HepG2 (cell line): ENCODE results near the gene RPL36. TPM values are rescaled to one million over a fixed set of nuclear protein-coding genes. Genes with fewer than 3 reads are reported as not detected.

Experiments used
- ASH2L ChIP-seq: fragments of 300-600, 200-600 bp; sonication (generic); IDR thresholded peaks from 2 replicates; pipeline ENCODE4 v1.7.0; 2017; ENCODE audit warnings: low read depth, mild to moderate bottlenecking, moderate library complexity, mixed read lengths, low read length; ENCODE audit not compliant: insufficient read length
- ERF ChIP-seq: IDR thresholded peaks from 2 replicates; pipeline ENCODE4 v1.6.1; 2018; ENCODE audit warnings: missing biosample characterization, missing genetic modification reagents
- FOXC1 ChIP-seq: sonication (generic); formaldehyde crosslinking; IDR thresholded peaks from 2 replicates; pipeline ENCODE4 v1.8.0; 2022; ENCODE audit warnings: mild to moderate bottlenecking, missing genetic modification reagents, borderline replicate concordance
- JUN ChIP-seq: sonication (generic); formaldehyde crosslinking; IDR thresholded peaks from 2 replicates; pipeline ENCODE4 v1.4.0; 2020; ENCODE audit warnings: mild to moderate bottlenecking, missing genetic modification reagents
- KDM3A ChIP-seq: IDR thresholded peaks from 2 replicates; pipeline ENCODE4 v1.6.1; 2018; ENCODE audit warnings: low read depth, missing compliant biosample characterization
- MYC ChIP-seq: sonication (generic); formaldehyde crosslinking; IDR thresholded peaks from 2 replicates; pipeline ENCODE4 v1.9.0; 2021; ENCODE audit warnings: missing genetic modification reagents, borderline replicate concordance
- RAD21 ChIP-seq: fragments of 450-650 bp; formaldehyde crosslinking; IDR thresholded peaks from 2 replicates; pipeline ENCODE4 v1.5.0; 2020; ENCODE audit warnings: mild to moderate bottlenecking
- RCOR2 ChIP-seq: IDR thresholded peaks from 2 replicates; pipeline ENCODE4 v1.6.1; 2016; ENCODE audit warnings: missing biosample characterization, missing genetic modification reagents
- TAF1 ChIP-seq: sonication (generic); formaldehyde crosslinking; IDR thresholded peaks from 2 replicates; pipeline ENCODE4 v1.4.0; 2020; ENCODE audit warnings: missing genetic modification reagents
- TEAD2 ChIP-seq: sonication (generic); formaldehyde crosslinking; IDR thresholded peaks from 2 replicates; pipeline ENCODE4 v1.9.0; 2021; ENCODE audit warnings: missing genetic modification reagents
- ZMYM3 ChIP-seq: sonication (generic); formaldehyde crosslinking; IDR thresholded peaks from 2 replicates; pipeline ENCODE4 v1.5.1; 2020; ENCODE audit warnings: mild to moderate bottlenecking, missing genetic modification reagents
- ZNF143 ChIP-seq: sonication (generic); formaldehyde crosslinking; IDR thresholded peaks from 2 replicates; pipeline ENCODE4 v1.4.0; 2020; ENCODE audit warnings: missing genetic modification reagents
- ZNF256 ChIP-seq: sonication (generic); formaldehyde crosslinking; conservative IDR thresholded peaks from 2 replicates; pipeline ENCODE4 v1.4.0; 2020; ENCODE audit warnings: missing genetic modification reagents
- ZNF431 ChIP-seq: sonication (generic); formaldehyde crosslinking; IDR thresholded peaks from 2 replicates; pipeline ENCODE4 v1.9.0; 2022; ENCODE audit warnings: missing genetic modification reagents, low read depth, mild to moderate bottlenecking, borderline replicate concordance
- ZNF674 ChIP-seq: sonication (generic); formaldehyde crosslinking; IDR thresholded peaks from 2 replicates; pipeline ENCODE4 v1.5.0; 2020; ENCODE audit warnings: low read depth, mild to moderate bottlenecking, missing genetic modification reagents
- ZNF816 ChIP-seq: sonication (generic); formaldehyde crosslinking; IDR thresholded peaks from 2 replicates; pipeline ENCODE4 v1.8.0; 2022; ENCODE audit warnings: missing genetic modification reagents, mild to moderate bottlenecking, borderline replicate concordance
- polyA plus RNA-seq, 8 experiments: library from polyadenylated mRNA; depleted of rRNA in 3 of 8; stranded (reverse) in 7 of 8; unstranded in 1 of 8; fragments of >200 nt; fragmentation: Illumina TruSeq in 4 of 8; extraction: Trizol in 4 of 8; gene quantifications; 2 replicates each; pipeline versions ENCODE4 v1.2.1 to v1.2.3, GENCODE V29; 2011 to 2016; ENCODE audit warnings: low read depth in 4 of 8, missing spikeins in 1 of 8, mixed read lengths in 1 of 8; ENCODE audit not compliant: insufficient read depth in 1 of 8
- total RNA-seq, 5 experiments: library from RNA; depleted of rRNA; stranded (reverse); fragments of >200 nt; fragmentation: Illumina TruSeq; extraction: Trizol; gene quantifications; 2 replicates each; pipeline ENCODE4 v1.2.3, GENCODE V29; 2016; ENCODE audit warnings: low read depth in 1 of 5
- TF ChIP-seq, protein P1 (sequence below), 2 experiments: IDR thresholded peaks; 2 replicates each; pipeline ENCODE4 v1.6.1; 2011 to 2012; ENCODE audit warnings: low read length in 2 of 2, borderline replicate concordance in 1 of 2, low read depth in 1 of 2, mild to moderate bottlenecking in 1 of 2, moderate library complexity in 1 of 2
- TF ChIP-seq, protein P2 (sequence below), 2 experiments: sonication (generic) in 1 of 2; formaldehyde crosslinking in 1 of 2; IDR thresholded peaks; 2 replicates each; pipeline versions ENCODE4 v1.4.0 to v1.6.1; 2016 to 2020; ENCODE audit warnings: borderline replicate concordance in 1 of 2, low read depth in 1 of 2, mild to moderate bottlenecking in 1 of 2, missing genetic modification reagents in 1 of 2
- TF ChIP-seq, protein P3 (sequence below): sonication (generic); formaldehyde crosslinking; IDR thresholded peaks from 2 replicates; pipeline ENCODE4 v1.8.0; 2022; ENCODE audit warnings: mild to moderate bottlenecking, missing genetic modification reagents

Gene RPL36
- total and polyA plus RNA-seq, 2 of the 13 experiments (the other 11 are each of a cell fraction or from before 2014, with no cell fraction given), result 706 to 740 TPM

DNA sequence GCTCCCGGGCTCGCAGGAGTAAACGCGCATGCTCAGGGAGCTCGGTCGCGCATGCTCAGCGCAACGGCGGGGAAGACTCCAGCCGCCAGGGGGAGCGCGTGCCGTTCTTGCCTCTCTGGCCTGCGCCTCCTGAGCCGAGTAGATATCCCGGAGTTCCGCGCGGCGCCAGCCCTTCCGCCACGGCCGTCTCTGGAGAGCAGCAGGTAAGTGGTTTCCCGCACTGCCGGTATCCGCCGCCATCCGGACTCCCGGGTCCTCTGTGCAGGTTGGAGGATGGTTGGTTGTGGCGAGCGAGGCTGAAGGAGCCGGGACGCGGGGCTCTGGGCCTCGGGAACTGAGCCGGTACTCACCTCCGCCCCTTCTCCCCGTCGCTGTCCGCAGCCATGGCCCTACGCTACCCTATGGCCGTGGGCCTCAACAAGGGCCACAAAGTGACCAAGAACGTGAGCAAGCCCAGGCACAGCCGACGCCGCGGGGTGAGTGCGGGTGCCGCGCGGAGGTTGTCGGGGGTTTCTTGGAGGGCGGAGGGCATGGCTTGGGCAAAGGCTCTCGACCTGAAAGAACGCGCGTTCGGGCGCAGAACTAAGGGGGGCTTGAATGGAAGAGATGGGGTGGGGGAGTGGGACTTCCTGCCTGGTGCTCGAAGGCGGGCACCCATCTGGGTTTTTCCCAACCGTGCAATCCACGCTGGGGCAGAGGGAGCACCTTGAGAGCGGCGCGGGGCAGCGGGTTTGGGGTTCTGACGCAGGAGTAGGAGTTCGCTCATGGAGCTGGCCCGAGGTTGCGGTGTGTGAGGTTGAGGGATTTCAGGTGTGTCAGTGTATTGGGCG, at the start of gene RPL36 (continued):
- peak; percentile 98 for TF ChIP-seq MYC (CRISPR knock-in tag)
- TF ChIP-seq, protein P1, sequence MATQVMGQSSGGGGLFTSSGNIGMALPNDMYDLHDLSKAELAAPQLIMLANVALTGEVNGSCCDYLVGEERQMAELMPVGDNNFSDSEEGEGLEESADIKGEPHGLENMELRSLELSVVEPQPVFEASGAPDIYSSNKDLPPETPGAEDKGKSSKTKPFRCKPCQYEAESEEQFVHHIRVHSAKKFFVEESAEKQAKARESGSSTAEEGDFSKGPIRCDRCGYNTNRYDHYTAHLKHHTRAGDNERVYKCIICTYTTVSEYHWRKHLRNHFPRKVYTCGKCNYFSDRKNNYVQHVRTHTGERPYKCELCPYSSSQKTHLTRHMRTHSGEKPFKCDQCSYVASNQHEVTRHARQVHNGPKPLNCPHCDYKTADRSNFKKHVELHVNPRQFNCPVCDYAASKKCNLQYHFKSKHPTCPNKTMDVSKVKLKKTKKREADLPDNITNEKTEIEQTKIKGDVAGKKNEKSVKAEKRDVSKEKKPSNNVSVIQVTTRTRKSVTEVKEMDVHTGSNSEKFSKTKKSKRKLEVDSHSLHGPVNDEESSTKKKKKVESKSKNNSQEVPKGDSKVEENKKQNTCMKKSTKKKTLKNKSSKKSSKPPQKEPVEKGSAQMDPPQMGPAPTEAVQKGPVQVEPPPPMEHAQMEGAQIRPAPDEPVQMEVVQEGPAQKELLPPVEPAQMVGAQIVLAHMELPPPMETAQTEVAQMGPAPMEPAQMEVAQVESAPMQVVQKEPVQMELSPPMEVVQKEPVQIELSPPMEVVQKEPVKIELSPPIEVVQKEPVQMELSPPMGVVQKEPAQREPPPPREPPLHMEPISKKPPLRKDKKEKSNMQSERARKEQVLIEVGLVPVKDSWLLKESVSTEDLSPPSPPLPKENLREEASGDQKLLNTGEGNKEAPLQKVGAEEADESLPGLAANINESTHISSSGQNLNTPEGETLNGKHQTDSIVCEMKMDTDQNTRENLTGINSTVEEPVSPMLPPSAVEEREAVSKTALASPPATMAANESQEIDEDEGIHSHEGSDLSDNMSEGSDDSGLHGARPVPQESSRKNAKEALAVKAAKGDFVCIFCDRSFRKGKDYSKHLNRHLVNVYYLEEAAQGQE (IDR thresholded peaks at IDR 0.05; ENCODE audit: borderline replicate concordance in 1 of 2, low read depth in 1 of 2, low read length in 2 of 2), result peak in 1 of 2 experiments; percentile 75; a peak in 1 of 4 replicates
- TF ChIP-seq ZNF143, result peak; percentile 92
- TF ChIP-seq, protein P2, sequence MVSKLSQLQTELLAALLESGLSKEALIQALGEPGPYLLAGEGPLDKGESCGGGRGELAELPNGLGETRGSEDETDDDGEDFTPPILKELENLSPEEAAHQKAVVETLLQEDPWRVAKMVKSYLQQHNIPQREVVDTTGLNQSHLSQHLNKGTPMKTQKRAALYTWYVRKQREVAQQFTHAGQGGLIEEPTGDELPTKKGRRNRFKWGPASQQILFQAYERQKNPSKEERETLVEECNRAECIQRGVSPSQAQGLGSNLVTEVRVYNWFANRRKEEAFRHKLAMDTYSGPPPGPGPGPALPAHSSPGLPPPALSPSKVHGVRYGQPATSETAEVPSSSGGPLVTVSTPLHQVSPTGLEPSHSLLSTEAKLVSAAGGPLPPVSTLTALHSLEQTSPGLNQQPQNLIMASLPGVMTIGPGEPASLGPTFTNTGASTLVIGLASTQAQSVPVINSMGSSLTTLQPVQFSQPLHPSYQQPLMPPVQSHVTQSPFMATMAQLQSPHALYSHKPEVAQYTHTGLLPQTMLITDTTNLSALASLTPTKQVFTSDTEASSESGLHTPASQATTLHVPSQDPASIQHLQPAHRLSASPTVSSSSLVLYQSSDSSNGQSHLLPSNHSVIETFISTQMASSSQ (IDR thresholded peaks at IDR 0.05; ENCODE audit: low read depth), result 0 out of 2 replicates have a peak, but pooled peaks have one; percentile 16
- TF ChIP-seq, protein P2 (CRISPR knock-in tag; IDR thresholded peaks at IDR 0.05; ENCODE audit: borderline replicate concordance), result peak; percentile 72
- no peak for TF ChIP-seq RCOR2 (CRISPR knock-in tag)
- TF ChIP-seq ERF (CRISPR knock-in tag), result peak; percentile 94
- peak; percentile 1; the same call in 1 of the 2 replicates for TF ChIP-seq ZMYM3 (CRISPR knock-in tag)
- peak; percentile 95 for TF ChIP-seq ZNF816
- peak; percentile 64; the same call in 1 of the 2 replicates for TF ChIP-seq RAD21
- TF ChIP-seq TAF1 (CRISPR knock-in tag), result peak; percentile 100
- peak; percentile 94 for TF ChIP-seq FOXC1
- TF ChIP-seq ASH2L, result peak; percentile 92
- peak; percentile 72; the same call in 1 of the 2 replicates for TF ChIP-seq JUN (CRISPR knock-in tag)
- peak; percentile 71; the same call in 1 of the 2 replicates for TF ChIP-seq TEAD2 (CRISPR knock-in tag)
- TF ChIP-seq KDM3A (CRISPR knock-in tag), result peak; percentile 84; the same call in 1 of the 2 replicates
- TF ChIP-seq ZNF674 (CRISPR knock-in tag), result peak; percentile 59; the same call in 1 of the 2 replicates
- TF ChIP-seq ZNF256 (CRISPR knock-in tag), result peak; percentile 74; the same call in 1 of the 2 replicates
- peak; percentile 89 for TF ChIP-seq ZNF431 (CRISPR knock-in tag)
- TF ChIP-seq, protein P3, sequence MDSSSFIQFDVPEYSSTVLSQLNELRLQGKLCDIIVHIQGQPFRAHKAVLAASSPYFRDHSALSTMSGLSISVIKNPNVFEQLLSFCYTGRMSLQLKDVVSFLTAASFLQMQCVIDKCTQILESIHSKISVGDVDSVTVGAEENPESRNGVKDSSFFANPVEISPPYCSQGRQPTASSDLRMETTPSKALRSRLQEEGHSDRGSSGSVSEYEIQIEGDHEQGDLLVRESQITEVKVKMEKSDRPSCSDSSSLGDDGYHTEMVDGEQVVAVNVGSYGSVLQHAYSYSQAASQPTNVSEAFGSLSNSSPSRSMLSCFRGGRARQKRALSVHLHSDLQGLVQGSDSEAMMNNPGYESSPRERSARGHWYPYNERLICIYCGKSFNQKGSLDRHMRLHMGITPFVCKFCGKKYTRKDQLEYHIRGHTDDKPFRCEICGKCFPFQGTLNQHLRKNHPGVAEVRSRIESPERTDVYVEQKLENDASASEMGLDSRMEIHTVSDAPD (CRISPR knock-in tag), result no peak
